CD4-positive, alpha-beta T cell (primary cell): ENCODE results near the gene LDAH. TPM values are rescaled to one million over a fixed set of nuclear protein-coding genes. Genes with fewer than 3 reads are reported as not detected.
A peak's percentile ranks its signal among the peaks of the same experiment; 100 is the strongest.

Experiments used
- ATAC-seq: fragments of 200-7000 bp; cut with Tn5 transposase; one replicate; pipeline ENCODE4 v1.10.0; 2022; ENCODE audit warnings: mild to moderate bottlenecking; ENCODE audit not compliant: poor library complexity
- CTCF ChIA-PET: fragments of 350-600 bp; sonication (Branson Sonifier 250); formaldehyde crosslinking; loops from one replicate; lab custom pipeline; 2021; ENCODE audit warnings: antibody characterized with exemption, inconsistent platforms; lab: Charles Lee
- POLR2A ChIA-PET: fragments of 350-600 bp; sonication (Branson Sonifier 250); formaldehyde crosslinking; loops from one replicate; lab custom pipeline; 2021; ENCODE audit warnings: antibody characterized with exemption, inconsistent platforms; lab: Charles Lee
- DNase-seq, 14 experiments: peaks; one replicate each; pipeline ENCODE4 v3.0.0-alpha.2; 2013 to 2020; ENCODE audit warnings: mixed read lengths in 2 of 14
- H3K27ac ChIP-seq, 2 donors: one replicate each; pipeline versions ENCODE4 v1.5.1 to v1.7.0; 2013; ENCODE audit warnings: low read length in 2 of 2, low read depth in 1 of 2, mild to moderate bottlenecking in 1 of 2
- H3K27me3 ChIP-seq, 2 experiments: 1 replicate in 1 of 2; 2 replicates in 1 of 2; pipeline versions ENCODE4 v1.6.1 to v1.7.0; 2013; ENCODE audit warnings: low read length in 2 of 2, control low read depth in 1 of 2, mild to moderate bottlenecking in 1 of 2, moderate library complexity in 1 of 2; ENCODE audit not compliant: insufficient read depth in 2 of 2, control insufficient read depth in 1 of 2
- H3K36me3 ChIP-seq: one replicate; pipeline ENCODE4 v1.6.1; 2013; ENCODE audit warnings: low read length, control low read depth; ENCODE audit not compliant: insufficient read depth
- H3K4me1 ChIP-seq: one replicate; pipeline ENCODE4 v1.6.1; 2013; ENCODE audit warnings: low read length, control low read depth; ENCODE audit not compliant: insufficient read depth
- H3K4me3 ChIP-seq: one replicate; pipeline ENCODE4 v1.5.1; 2013; ENCODE audit warnings: mild to moderate bottlenecking, low read length, moderate library complexity
- H3K9me3 ChIP-seq, 2 experiments: 1 replicate in 1 of 2; 2 replicates in 1 of 2; pipeline versions ENCODE4 v1.6.1 to v1.7.0; 2013; ENCODE audit warnings: low read length in 2 of 2, mild to moderate bottlenecking in 2 of 2, control low read depth in 1 of 2, moderate library complexity in 1 of 2; ENCODE audit not compliant: control insufficient read depth in 1 of 2, insufficient read depth in 1 of 2
- H3K27ac Mint-ChIP-seq: one replicate; pipeline ENCODE4 v1.8.0; 2020; ENCODE audit warnings: mixed read lengths
- H3K27me3 Mint-ChIP-seq: one replicate; pipeline ENCODE4 v1.8.0; 2021; ENCODE audit warnings: mixed read lengths
- H3K36me3 Mint-ChIP-seq: one replicate; pipeline ENCODE4 v1.8.0; 2021; ENCODE audit warnings: low read depth, mixed read lengths
- H3K4me1 Mint-ChIP-seq: one replicate; pipeline ENCODE4 v1.8.0; 2021; ENCODE audit warnings: low read depth, mixed read lengths
- H3K4me3 Mint-ChIP-seq: one replicate; pipeline ENCODE4 v1.8.0; 2020; ENCODE audit warnings: mild to moderate bottlenecking, mixed read lengths
- H3K9me3 Mint-ChIP-seq: one replicate; pipeline ENCODE4 v1.8.0; 2020; ENCODE audit warnings: mixed read lengths
- CTCF ChIP-seq: fragments of 200-600 bp; IDR thresholded peaks from one replicate; pipeline ENCODE4 v1.8.0; 2022; ENCODE audit warnings: antibody characterized with exemption, mild to moderate bottlenecking
- intact Hi-C, 2 experiments: fragments of 100-400 bp; cut with DNase I in 1 of 2; cut with micrococcal nuclease in 1 of 2; formaldehyde crosslinking; loops; one replicate each; pipeline versions ENCODE4 v1.15.1 to v1.9.0; 2023 to 2025; cut with DNase I, micrococcal nuclease
- total RNA-seq, 174 experiments: library from RNA in 2 of 174; stranded (reverse) in 2 of 174; gene quantifications; one replicate each; pipeline ENCODE4 v1.2.3 and lab custom pipeline; 2021 to 2026

Gene LDAH
- total RNA-seq, 2 experiments from 2014 or later = 6.5 to 7.2 TPM

GRCh38 chr2:20677301-20678085 lies 145.4 kb downstream of the LDAH start:
- Histone ChIP-seq H3K4me3 (no peak overlapping the region), H3K36me3 (peaks cover 9% of the 10 kb centered on the region), H3K27ac (no peak overlapping the region), H3K4me1 (peaks cover 5% of the 10 kb centered on the region), H3K27me3 (peaks cover 4 to 8% of the 10 kb centered on the region in 2 experiments), H3K9me3 (no peaks in the 10 kb centered on the region)
- no peak for TF ChIP-seq CTCF
- Mint-ChIP-seq H3K27me3 (peaks cover 16% of the 10 kb centered on the region), H3K27ac (no peak overlapping the region), H3K4me3 (no peak overlapping the region), H3K9me3 (no peaks in the 10 kb centered on the region), H3K36me3 (peaks cover 20% of the 10 kb centered on the region), H3K4me1 (no peaks in the 10 kb centered on the region)
- ChIA-PET POLR2A (interaction anchor here (1.4 kb wide), 2 partner anchors 11 to 146 kb away, joined by 3 to 4 read pairs; partner anchors contain the start of gene LDAH), CTCF (interaction anchor here (2.6 kb wide), 1 partner anchor 16 kb away, joined by 8 read pairs; no protein-coding TSS in a partner anchor)
- DNase-seq (no peak), ATAC-seq (no peak)
- intact Hi-C loops = no loop called here

DNA sequence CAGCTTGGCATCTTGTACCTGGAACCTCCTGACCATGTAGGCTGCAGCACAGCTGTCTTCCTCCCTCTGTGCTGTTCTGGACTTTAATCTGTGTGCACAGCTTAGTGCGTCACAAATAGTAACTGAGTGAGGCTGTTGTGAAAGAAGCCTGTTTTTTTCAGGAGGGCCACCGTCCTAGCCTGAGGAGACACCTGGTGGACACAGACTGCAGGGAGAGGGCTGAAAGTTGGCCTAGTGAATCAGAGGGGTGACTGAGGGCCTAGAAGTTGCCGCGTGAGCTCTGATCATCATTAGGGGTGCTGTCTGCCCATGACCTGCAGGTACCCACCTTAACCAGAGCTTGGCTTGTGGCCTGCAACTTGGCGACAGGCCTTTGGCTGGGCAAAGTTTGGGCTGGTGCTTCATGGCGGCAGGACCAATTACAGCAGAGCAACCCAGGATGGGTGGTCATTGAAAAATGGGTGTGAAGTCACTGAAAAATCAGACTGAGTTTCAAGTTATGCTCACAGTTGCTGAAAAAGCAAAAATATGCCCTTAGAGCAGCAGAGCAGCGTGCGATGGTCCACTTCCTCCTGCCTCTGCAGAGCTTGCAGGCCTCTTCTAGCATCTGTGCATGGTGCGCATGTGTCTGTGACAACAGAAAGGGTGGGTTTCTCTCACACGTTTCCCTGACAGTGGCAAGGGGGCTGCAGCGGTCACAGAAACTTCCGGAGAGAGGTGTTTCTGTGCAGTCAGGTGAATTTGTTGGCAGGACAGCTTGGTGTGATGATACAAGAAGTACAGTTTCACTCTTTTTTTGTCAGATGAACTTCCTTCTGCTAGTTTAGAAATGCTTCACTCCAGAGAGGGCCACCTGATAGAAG lies 146.3 kb downstream of the LDAH start:
- H3K36me3 Mint-ChIP-seq = peaks cover 13% of the 10 kb centered on the region
- H3K4me1 Mint-ChIP-seq = peaks cover 3% of the 10 kb centered on the region
- peaks cover 8 to 17% of the 10 kb centered on the region in 2 experiments for H3K27me3 ChIP-seq
- no peaks in the 10 kb centered on the region for H3K9me3 ChIP-seq
- H3K27ac Mint-ChIP-seq = no peak overlapping the region
- no peak overlapping the region for H3K4me3 Mint-ChIP-seq
- CTCF ChIA-PET = interaction anchor here (0.7 to 2.6 kb wide), 2 partner anchors 15 to 811 kb away, joined by 3 to 8 read pairs; no protein-coding TSS in a partner anchor
- H3K27me3 Mint-ChIP-seq = peaks cover 25% of the 10 kb centered on the region
- H3K27ac ChIP-seq = no peak overlapping the region
- TF ChIP-seq CTCF = no peak
- intact Hi-C loops = no loop called here
- peaks cover 2% of the 10 kb centered on the region for H3K4me1 ChIP-seq
- H3K36me3 ChIP-seq = peaks cover 5% of the 10 kb centered on the region
- H3K9me3 Mint-ChIP-seq = no peaks in the 10 kb centered on the region
- ATAC-seq (no peak), DNase-seq (no peak)
- no peak overlapping the region for H3K4me3 ChIP-seq
- POLR2A ChIA-PET = interaction anchor here (1.4 kb wide), 3 partner anchors 10 to 147 kb away, joined by 3 to 6 read pairs (median 4); partner anchors contain the start of genes HS1BP3 and LDAH

GRCh38 chr2:20675701-20676352 lies 147.1 kb downstream of the LDAH start:
- H3K9me3 ChIP-seq = peaks cover 0 to 5% of the 10 kb centered on the region in 2 experiments
- POLR2A ChIA-PET = interaction anchor here (0.9 to 1.4 kb wide), 2 partner anchors 10 to 25 kb away, joined by 3 to 6 read pairs; partner anchors contain the start of gene HS1BP3

More at GRCh38 chr2:20675701-20676352, 147.1 kb downstream of the LDAH start:
- Histone ChIP-seq H3K36me3 (no peaks in the 10 kb centered on the region), H3K4me3 (no peak overlapping the region), H3K27me3 (peaks cover 12 to 24% of the 10 kb centered on the region in 2 experiments), H3K27ac (no peak overlapping the region), H3K4me1 (peaks cover 3% of the 10 kb centered on the region)
- DNase-seq (peak in 1 of 14 experiments; percentile 40), ATAC-seq (peak; percentile 78)
- peaks cover 31% of the 10 kb centered on the region for H3K27me3 Mint-ChIP-seq
- H3K4me1 Mint-ChIP-seq = peaks cover 3% of the 10 kb centered on the region
- no peak overlapping the region for H3K4me3 Mint-ChIP-seq
- no peak for TF ChIP-seq CTCF
- intact Hi-C loops = no loop called here
- CTCF ChIA-PET = interaction anchor here (0.7 to 2.6 kb wide), 2 partner anchors 14 to 810 kb away, joined by 3 to 8 read pairs; no protein-coding TSS in a partner anchor
- H3K27ac Mint-ChIP-seq = no peak overlapping the region
- peaks cover 6% of the 10 kb centered on the region for H3K36me3 Mint-ChIP-seq
- no peaks in the 10 kb centered on the region for H3K9me3 Mint-ChIP-seq
